ENCODE results near the gene BRD7.

DNA sequence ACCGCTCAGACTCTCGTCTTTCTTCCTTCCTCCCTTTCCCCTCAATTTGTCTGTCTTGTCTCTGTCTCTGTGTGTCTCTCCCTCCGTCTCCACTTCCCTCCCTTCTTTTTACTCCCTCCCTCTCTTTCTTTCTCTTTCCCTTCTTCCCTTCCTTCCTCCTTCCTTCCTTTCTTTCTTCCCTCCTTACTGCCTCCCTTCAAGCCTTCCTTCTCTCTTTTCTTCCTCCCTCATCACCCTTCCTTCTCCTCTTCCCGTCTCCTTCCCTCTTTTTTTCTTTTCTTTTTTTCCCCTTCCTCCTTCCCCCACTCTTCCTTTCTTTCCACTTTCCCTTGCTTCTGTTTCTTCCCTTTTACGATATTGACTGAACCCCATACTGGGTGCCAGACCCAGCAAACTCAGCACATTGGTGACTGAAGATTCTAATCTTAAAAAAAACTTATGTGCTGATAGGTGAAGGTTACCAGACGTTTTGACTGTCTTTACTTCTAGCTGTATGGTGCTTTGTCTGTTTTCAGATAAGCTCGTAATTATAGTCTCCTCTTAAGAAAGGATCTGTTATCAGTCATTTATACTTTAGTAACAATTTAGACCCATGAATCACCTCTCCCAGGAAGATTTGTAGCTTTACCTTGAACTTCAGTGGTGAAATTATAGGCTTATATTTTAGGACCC, 481 bp upstream of the BRD7 start:
- TF ChIP-seq EZH2 (IDR thresholded peaks at IDR 0.05) (no peak), POLR2AphosphoS5 (IDR thresholded peaks at IDR 0.05; ENCODE audit: borderline replicate concordance, low read depth, low read length) (no peak)
